Measurements from ENCODE around the gene RASGRP1. TPM values are rescaled to one million over a fixed set of nuclear protein-coding genes. Genes with fewer than 3 reads are reported as not detected.
A peak's percentile ranks its signal among the peaks of the same experiment; 100 is the strongest.

RASGRP1 gene
- total and polyA plus RNA-seq, 2 donors (not counting 1 experiment from before 2014, with no cell fraction given), result 1.6 TPM; not detected in 1

- H3K4me3 ChIP-seq (replicated peaks in 1 of 4; ENCODE audit: control extremely low read depth in 1 of 4, insufficient read depth in 1 of 4, low read depth in 3 of 4, low read length in 4 of 4), result no peak overlapping the region
- no peak overlapping the region for H3K9ac ChIP-seq (ENCODE audit: insufficient read depth, low read length)
- H2AFZ ChIP-seq (ENCODE audit: low read length), result no peak overlapping the region
- H3K9me3 ChIP-seq (ENCODE audit: control insufficient read depth, insufficient read depth, low read depth, low read length), result no peaks in the 10 kb centered on the region
- no peaks in the 10 kb centered on the region for H4K20me1 ChIP-seq (ENCODE audit: control insufficient read depth, extremely low read depth, insufficient read depth, low read length)
- TF ChIP-seq CTCF (conservative IDR thresholded peaks at IDR 0.05 in 1 of 2, IDR thresholded peaks at IDR 0.05 in 1 of 2; ENCODE audit: low read depth in 1 of 2, low read length in 2 of 2), result no peak
- TF ChIP-seq EZH2 (IDR thresholded peaks at IDR 0.05; ENCODE audit: low read length, missing control alignments), result no peak
- no peak overlapping the region for H3K27ac ChIP-seq (ENCODE audit: insufficient read depth, low read length)
- H3K4me2 ChIP-seq (ENCODE audit: extremely low read depth, insufficient read depth, low read length), result no peak overlapping the region
- H3K79me2 ChIP-seq (ENCODE audit: control insufficient read depth, insufficient read depth, low read length), result no peaks in the 10 kb centered on the region
- peak in 1 of 2 donors; percentile 31 for DNase-seq (ENCODE audit: low read depth in 2 of 2)
- H3K4me1 ChIP-seq (ENCODE audit: control insufficient read depth, extremely low read depth, insufficient read depth, low read length), result peaks cover 3% of the 10 kb centered on the region
- no peaks in the 10 kb centered on the region for H3K27me3 ChIP-seq (ENCODE audit: control insufficient read depth, insufficient read depth, low read length)
- no peaks in the 10 kb centered on the region for H3K36me3 ChIP-seq (ENCODE audit: control insufficient read depth, insufficient read depth, low read length)
Measured at GRCh38 chr15:38545179-38545578, 19.4 kb downstream of the RASGRP1 start.

GRCh38 chr15:38541026-38541425, 23.6 kb downstream of the RASGRP1 start:
- TF ChIP-seq CTCF (conservative IDR thresholded peaks at IDR 0.05 in 1 of 2, IDR thresholded peaks at IDR 0.05 in 1 of 2; ENCODE audit: low read depth in 1 of 2, low read length in 2 of 2) (no peak), EZH2 (IDR thresholded peaks at IDR 0.05; ENCODE audit: low read length, missing control alignments) (no peak)
- no peak overlapping the region for H3K27ac ChIP-seq (ENCODE audit: insufficient read depth, low read length)
- no peak for DNase-seq (ENCODE audit: low read depth in 2 of 2)
- H3K4me1 ChIP-seq (ENCODE audit: control insufficient read depth, extremely low read depth, insufficient read depth, low read length), result no peaks in the 10 kb centered on the region
- H3K79me2 ChIP-seq (ENCODE audit: control insufficient read depth, insufficient read depth, low read length), result no peaks in the 10 kb centered on the region
- H2AFZ ChIP-seq (ENCODE audit: low read length), result no peak overlapping the region
- no peaks in the 10 kb centered on the region for H3K36me3 ChIP-seq (ENCODE audit: control insufficient read depth, insufficient read depth, low read length)
- H3K9ac ChIP-seq (ENCODE audit: insufficient read depth, low read length), result no peak overlapping the region
- no peaks in the 10 kb centered on the region for H3K9me3 ChIP-seq (ENCODE audit: control insufficient read depth, insufficient read depth, low read depth, low read length)
- no peaks in the 10 kb centered on the region for H3K27me3 ChIP-seq (ENCODE audit: control insufficient read depth, insufficient read depth, low read length)
- H3K4me3 ChIP-seq (replicated peaks in 1 of 4; ENCODE audit: control extremely low read depth in 1 of 4, insufficient read depth in 1 of 4, low read depth in 3 of 4, low read length in 4 of 4), result no peak overlapping the region
- no peaks in the 10 kb centered on the region for H4K20me1 ChIP-seq (ENCODE audit: control insufficient read depth, extremely low read depth, insufficient read depth, low read length)
- H3K4me2 ChIP-seq (ENCODE audit: extremely low read depth, insufficient read depth, low read length), result no peak overlapping the region

GRCh38 chr15:38540510-38540909, 24.1 kb downstream of the RASGRP1 start:
- Histone ChIP-seq H3K4me1 (ENCODE audit: control insufficient read depth, extremely low read depth, insufficient read depth, low read length) (no peaks in the 10 kb centered on the region), H3K36me3 (ENCODE audit: control insufficient read depth, insufficient read depth, low read length) (no peaks in the 10 kb centered on the region), H3K9me3 (ENCODE audit: control insufficient read depth, insufficient read depth, low read depth, low read length) (no peaks in the 10 kb centered on the region), H3K9ac (ENCODE audit: insufficient read depth, low read length) (no peak overlapping the region), H3K4me3 (replicated peaks in 1 of 4; ENCODE audit: control extremely low read depth in 1 of 4, insufficient read depth in 1 of 4, low read depth in 3 of 4, low read length in 4 of 4) (no peak overlapping the region), H3K79me2 (ENCODE audit: control insufficient read depth, insufficient read depth, low read length) (no peaks in the 10 kb centered on the region), H4K20me1 (ENCODE audit: control insufficient read depth, extremely low read depth, insufficient read depth, low read length) (no peaks in the 10 kb centered on the region), H3K27ac (ENCODE audit: insufficient read depth, low read length) (no peak overlapping the region), H2AFZ (ENCODE audit: low read length) (no peak overlapping the region), H3K27me3 (ENCODE audit: control insufficient read depth, insufficient read depth, low read length) (no peaks in the 10 kb centered on the region), H3K4me2 (ENCODE audit: extremely low read depth, insufficient read depth, low read length) (no peak overlapping the region)
- DNase-seq (ENCODE audit: low read depth in 2 of 2), result no peak
- TF ChIP-seq EZH2 (IDR thresholded peaks at IDR 0.05; ENCODE audit: low read length, missing control alignments), result no peak
- TF ChIP-seq CTCF (conservative IDR thresholded peaks at IDR 0.05 in 1 of 2, IDR thresholded peaks at IDR 0.05 in 1 of 2; ENCODE audit: low read depth in 1 of 2, low read length in 2 of 2), result no peak

Data from fibroblast of lung (primary cell).